BLaER1 treated with 17β-estradiol and CSF1 and Interleukin-3, amounts not matched to agents 10 nM and 100 nM (cell line): Measurements from ENCODE around the gene DYNLT4.

ENCODE experiments used
- H3K27ac ChIP-seq, 11 experiments: shearing (Covaris generic); formaldehyde crosslinking; 2 replicates each; pipeline ENCODE4 v1.8.1; 2022
- H3K27me3 ChIP-seq, 11 experiments: shearing (Covaris generic); formaldehyde crosslinking; 2 replicates each; pipeline ENCODE4 v1.8.1; 2022
- H3K36me3 ChIP-seq, 11 experiments: shearing (Covaris generic); formaldehyde crosslinking; 2 replicates each; pipeline ENCODE4 v1.8.1; 2022
- H3K4me1 ChIP-seq, 10 experiments: shearing (Covaris generic); formaldehyde crosslinking; 2 replicates each; pipeline ENCODE4 v1.8.1; 2022
- H3K4me2 ChIP-seq, 11 experiments: shearing (Covaris generic); formaldehyde crosslinking; 2 replicates each; pipeline ENCODE4 v1.8.1; 2022
- H3K4me3 ChIP-seq, 10 experiments: shearing (Covaris generic); formaldehyde crosslinking; 2 replicates each; pipeline ENCODE4 v1.8.1; 2022
- H3K9ac ChIP-seq, 11 experiments: shearing (Covaris generic); formaldehyde crosslinking; 2 replicates each; pipeline ENCODE4 v1.8.1; 2022
- H3K9me3 ChIP-seq, 11 experiments: shearing (Covaris generic); formaldehyde crosslinking; replicated peaks in 1 of 11; 2 replicates each; pipeline ENCODE4 v1.8.1; 2022
- H4K20me1 ChIP-seq, 11 experiments: shearing (Covaris generic); formaldehyde crosslinking; 2 replicates each; pipeline ENCODE4 v1.8.1; 2022
- Cebpa-rat ChIP-seq, 11 experiments: shearing (Covaris generic); IDR thresholded peaks; 2 replicates each; pipeline ENCODE4 v1.8.1; 2022

DYNLT4 gene

DNA sequence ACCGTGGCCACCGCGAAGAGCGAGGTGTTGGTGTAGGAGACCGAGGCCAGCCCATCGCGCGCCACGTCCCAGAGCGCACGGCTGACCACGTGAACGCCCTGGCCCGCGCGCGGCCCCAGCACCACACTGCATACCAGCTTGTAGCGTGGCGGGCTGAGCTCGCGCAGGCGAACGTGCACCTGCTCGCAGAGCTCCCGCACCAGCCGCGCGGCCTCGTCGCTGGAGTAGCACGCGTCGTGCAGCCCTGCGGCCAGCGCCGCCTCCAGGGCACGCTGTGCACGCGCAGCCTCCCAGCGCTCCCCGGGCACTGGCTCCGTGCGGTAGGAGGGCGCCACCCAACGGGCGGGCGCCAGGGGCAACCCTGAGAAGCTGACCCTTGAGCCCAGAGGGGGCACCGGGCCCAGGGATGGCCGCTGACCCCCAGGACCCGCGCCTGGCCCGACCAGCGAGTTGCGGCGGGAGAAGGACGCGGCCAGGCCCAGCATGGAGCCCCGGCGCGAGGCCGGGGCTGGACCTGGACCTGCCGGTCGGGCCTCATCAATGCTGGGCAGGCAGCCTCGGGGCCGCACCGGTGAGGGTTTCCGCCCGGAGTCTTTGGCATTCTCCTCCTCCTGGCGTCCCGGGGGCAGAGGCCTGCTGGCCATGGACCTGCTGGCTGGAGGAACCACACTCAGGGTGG lies 987 bp downstream of the DYNLT4 start:
- Histone ChIP-seq H4K20me1 (peaks cover 3 to 33% (median 21%) of the 10 kb centered on the region in 11 experiments; a peak in 15 of 22 replicates), H3K4me3 (peak overlapping the region in 6 of 10 experiments; percentile 7 to 51 (median 28); a peak in 9 of 20 replicates), H3K27ac (peak overlapping the region; percentile 98 to 100 (median 99)), H3K4me2 (peak overlapping the region; percentile 90 to 99 (median 92)), H3K27me3 (no peaks in the 10 kb centered on the region), H3K9me3 (no peaks in the 10 kb centered on the region), H3K4me1 (peaks cover 78 to 97% (median 92%) of the 10 kb centered on the region in 10 experiments), H3K36me3 (peaks cover 49 to 54% (median 51%) of the 10 kb centered on the region in 11 experiments), H3K9ac (peak overlapping the region; percentile 83 to 96 (median 90))
- no peak for TF ChIP-seq Cebpa-rat (IDR thresholded peaks at IDR 0.05)

DNA sequence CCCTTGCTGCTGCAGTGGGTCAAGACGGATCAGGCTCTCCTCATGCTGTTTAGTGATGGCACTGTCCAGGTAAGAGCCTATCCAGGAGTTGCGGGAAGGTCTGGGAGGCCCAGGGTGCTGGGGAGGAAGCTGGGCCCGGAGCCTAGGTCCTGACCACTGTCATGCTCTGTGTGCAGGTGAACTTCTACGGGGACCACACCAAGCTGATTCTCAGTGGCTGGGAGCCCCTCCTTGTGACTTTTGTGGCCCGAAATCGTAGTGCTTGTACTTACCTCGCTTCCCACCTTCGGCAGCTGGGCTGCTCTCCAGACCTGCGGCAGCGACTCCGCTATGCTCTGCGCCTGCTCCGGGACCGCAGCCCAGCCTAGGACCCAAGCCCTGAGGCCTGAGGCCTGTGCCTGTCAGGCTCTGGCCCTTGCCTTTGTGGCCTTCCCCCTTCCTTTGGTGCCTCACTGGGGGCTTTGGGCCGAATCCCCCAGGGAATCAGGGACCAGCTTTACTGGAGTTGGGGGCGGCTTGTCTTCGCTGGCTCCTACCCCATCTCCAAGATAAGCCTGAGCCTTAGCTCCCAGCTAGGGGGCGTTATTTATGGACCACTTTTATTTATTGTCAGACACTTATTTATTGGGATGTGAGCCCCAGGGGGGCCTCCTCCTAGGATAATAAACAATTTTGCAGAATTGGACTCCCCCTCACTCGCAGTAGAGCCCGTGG lies 1.7 kb downstream of the DYNLT4 start:
- peaks cover 74 to 93% (median 85%) of the 10 kb centered on the region in 10 experiments for H3K4me1 ChIP-seq
- no peaks in the 10 kb centered on the region for H3K27me3 ChIP-seq
- no peaks in the 10 kb centered on the region for H3K9me3 ChIP-seq
- peak overlapping the region in 10 of 11 experiments; percentile 90 to 98 (median 91); a peak in 17 of 22 replicates for H3K4me2 ChIP-seq
- H3K27ac ChIP-seq: peak overlapping the region in 10 of 11 experiments; percentile 98 to 100 (median 99); a peak in 18 of 22 replicates
- H3K36me3 ChIP-seq: peaks cover 49 to 54% (median 51%) of the 10 kb centered on the region in 11 experiments
- peak overlapping the region in 9 of 11 experiments; percentile 35 to 96 (median 90); a peak in 14 of 22 replicates for H3K9ac ChIP-seq
- no peak for TF ChIP-seq Cebpa-rat (IDR thresholded peaks at IDR 0.05)
- H4K20me1 ChIP-seq: peaks cover 3 to 40% (median 21%) of the 10 kb centered on the region in 11 experiments; a peak in 15 of 22 replicates
- peak overlapping the region in 2 of 10 experiments; percentile 28 to 46; a peak in 3 of 20 replicates for H3K4me3 ChIP-seq

DNA sequence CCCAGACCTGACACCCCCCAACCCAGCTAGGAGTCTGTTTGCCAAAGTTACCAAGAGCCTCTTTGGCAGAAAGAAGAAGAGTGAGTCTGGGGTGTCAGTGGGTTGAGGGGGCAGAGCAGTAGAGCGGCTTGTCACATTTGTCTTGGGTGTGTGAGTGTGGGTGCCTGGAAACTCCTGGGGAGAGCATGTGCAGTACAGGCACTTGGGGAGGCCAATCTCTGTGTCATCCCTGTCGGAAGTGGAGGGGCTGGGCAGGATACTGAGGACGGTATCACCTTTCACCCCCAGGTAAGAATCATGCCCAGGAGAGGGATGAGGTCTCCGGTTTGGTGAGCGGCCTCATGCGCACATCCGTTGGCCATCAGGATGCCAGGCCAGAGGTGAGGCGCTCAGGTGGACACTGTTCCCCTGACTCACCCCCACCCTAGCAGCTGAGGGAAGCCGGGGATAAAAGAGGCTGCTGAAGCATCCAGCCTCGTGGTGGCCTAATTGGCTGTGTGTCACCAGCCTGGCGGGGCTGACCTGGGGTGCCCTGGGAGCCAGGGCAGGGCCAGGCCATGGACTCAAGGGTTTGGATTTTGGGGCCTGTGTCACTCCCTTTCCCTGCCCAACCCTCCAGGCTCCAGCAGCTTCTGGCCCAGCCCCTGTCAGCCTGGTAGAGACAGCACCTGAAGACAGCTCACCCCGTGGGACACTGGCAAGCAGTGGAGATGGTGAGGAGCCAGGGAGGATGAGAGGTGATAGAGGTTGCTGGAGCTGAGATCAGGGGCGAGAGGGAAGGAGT lies 3.6 kb downstream of the DYNLT4 start:
- H3K27me3 ChIP-seq: no peaks in the 10 kb centered on the region
- H3K4me2 ChIP-seq: peak overlapping the region in 10 of 11 experiments; percentile 87 to 99 (median 92); a peak in 18 of 22 replicates
- H3K4me3 ChIP-seq: peak overlapping the region in 3 of 10 experiments; percentile 92 to 97 (median 96); a peak in 6 of 20 replicates
- peak overlapping the region; percentile 10 to 97 (median 93); a peak in 21 of 22 replicates for H3K9ac ChIP-seq
- H3K36me3 ChIP-seq: peaks cover 49 to 54% (median 51%) of the 10 kb centered on the region in 11 experiments
- peaks cover 3 to 42% (median 21%) of the 10 kb centered on the region in 11 experiments; a peak in 15 of 22 replicates for H4K20me1 ChIP-seq
- peak overlapping the region in 9 of 11 experiments; percentile 8 to 63 (median 52); a peak in 15 of 22 replicates for H3K27ac ChIP-seq
- H3K9me3 ChIP-seq: no peaks in the 10 kb centered on the region
- TF ChIP-seq Cebpa-rat (IDR thresholded peaks at IDR 0.05): no peak
- peaks cover 66 to 85% (median 76%) of the 10 kb centered on the region in 10 experiments for H3K4me1 ChIP-seq

DNA sequence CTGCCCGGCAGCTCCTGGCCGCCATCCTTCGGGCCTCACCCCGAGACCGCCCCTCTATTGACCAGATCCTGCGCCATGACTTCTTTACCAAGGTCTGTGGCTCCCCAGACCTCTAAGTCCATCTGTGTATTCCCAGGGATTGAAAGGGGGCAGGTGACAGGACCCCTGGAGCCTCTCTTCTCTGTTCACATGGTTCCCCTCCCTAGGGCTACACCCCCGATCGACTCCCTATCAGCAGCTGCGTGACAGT lies 4.2 kb downstream of the DYNLT4 start:
- H3K4me1 ChIP-seq: peaks cover 65 to 84% (median 74%) of the 10 kb centered on the region in 10 experiments

DNA sequence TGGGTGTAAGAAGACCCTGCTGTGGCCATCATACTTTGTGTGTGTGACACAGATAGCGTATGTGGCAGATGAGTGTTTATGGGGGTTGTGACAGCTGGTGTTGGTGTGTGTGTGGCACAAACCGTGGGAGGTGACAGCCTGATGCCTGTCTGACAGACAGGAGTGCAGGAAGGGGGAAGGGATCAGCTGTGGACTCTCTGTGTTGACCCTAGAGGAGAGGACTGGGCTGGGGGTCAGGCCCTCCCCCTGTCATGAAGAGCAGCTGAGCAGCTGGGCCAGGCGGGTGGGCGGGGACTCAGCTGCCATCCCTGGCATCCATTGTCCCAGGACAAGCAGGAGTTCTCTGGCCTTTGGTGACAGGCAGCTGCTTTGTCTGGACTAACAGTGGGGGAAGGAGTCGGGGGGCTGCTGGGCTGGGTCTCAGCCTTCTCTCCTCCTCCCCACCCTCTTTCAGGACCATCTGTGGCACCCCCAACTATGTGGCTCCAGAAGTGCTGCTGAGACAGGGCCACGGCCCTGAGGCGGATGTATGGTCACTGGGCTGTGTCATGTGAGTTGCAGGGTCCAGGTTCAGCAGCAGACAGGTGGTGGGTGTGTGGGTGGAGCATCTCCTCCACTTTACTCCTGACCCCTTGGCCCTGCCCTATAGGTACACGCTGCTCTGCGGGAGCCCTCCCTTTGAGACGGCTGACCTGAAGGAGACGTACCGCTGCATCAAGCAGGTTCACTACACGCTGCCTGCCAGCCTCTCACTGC lies 4.7 kb downstream of the DYNLT4 start:
- Histone ChIP-seq H3K4me1 (peaks cover 60 to 80% (median 71%) of the 10 kb centered on the region in 10 experiments), H3K9me3 (no peaks in the 10 kb centered on the region), H4K20me1 (peaks cover 3 to 42% (median 21%) of the 10 kb centered on the region in 11 experiments; a peak in 15 of 22 replicates), H3K36me3 (peaks cover 49 to 54% (median 51%) of the 10 kb centered on the region in 11 experiments), H3K4me3 (peak overlapping the region; percentile 35 to 98 (median 96); a peak in 18 of 20 replicates), H3K4me2 (peak overlapping the region; percentile 86 to 99 (median 91)), H3K9ac (peak overlapping the region; percentile 54 to 97 (median 94)), H3K27ac (peak overlapping the region in 9 of 11 experiments; percentile 3 to 63 (median 52); a peak in 12 of 22 replicates), H3K27me3 (no peaks in the 10 kb centered on the region)
- TF ChIP-seq Cebpa-rat (IDR thresholded peaks at IDR 0.05): no peak

More for the DNA sequence above, 4.2 kb downstream of the DYNLT4 start:
- Histone ChIP-seq H3K27ac (peak overlapping the region in 8 of 11 experiments; percentile 15 to 63 (median 52); a peak in 10 of 22 replicates), H3K36me3 (peaks cover 49 to 54% (median 51%) of the 10 kb centered on the region in 11 experiments), H3K27me3 (no peaks in the 10 kb centered on the region), H4K20me1 (peaks cover 3 to 42% (median 21%) of the 10 kb centered on the region in 11 experiments; a peak in 15 of 22 replicates), H3K4me2 (peak overlapping the region in 10 of 11 experiments; percentile 87 to 99 (median 92); a peak in 20 of 22 replicates), H3K9me3 (no peaks in the 10 kb centered on the region), H3K9ac (peak overlapping the region; percentile 18 to 97 (median 93); a peak in 20 of 22 replicates), H3K4me3 (peak overlapping the region in 5 of 10 experiments; percentile 90 to 97 (median 95); a peak in 8 of 20 replicates)
- TF ChIP-seq Cebpa-rat (IDR thresholded peaks at IDR 0.05): no peak

DNA sequence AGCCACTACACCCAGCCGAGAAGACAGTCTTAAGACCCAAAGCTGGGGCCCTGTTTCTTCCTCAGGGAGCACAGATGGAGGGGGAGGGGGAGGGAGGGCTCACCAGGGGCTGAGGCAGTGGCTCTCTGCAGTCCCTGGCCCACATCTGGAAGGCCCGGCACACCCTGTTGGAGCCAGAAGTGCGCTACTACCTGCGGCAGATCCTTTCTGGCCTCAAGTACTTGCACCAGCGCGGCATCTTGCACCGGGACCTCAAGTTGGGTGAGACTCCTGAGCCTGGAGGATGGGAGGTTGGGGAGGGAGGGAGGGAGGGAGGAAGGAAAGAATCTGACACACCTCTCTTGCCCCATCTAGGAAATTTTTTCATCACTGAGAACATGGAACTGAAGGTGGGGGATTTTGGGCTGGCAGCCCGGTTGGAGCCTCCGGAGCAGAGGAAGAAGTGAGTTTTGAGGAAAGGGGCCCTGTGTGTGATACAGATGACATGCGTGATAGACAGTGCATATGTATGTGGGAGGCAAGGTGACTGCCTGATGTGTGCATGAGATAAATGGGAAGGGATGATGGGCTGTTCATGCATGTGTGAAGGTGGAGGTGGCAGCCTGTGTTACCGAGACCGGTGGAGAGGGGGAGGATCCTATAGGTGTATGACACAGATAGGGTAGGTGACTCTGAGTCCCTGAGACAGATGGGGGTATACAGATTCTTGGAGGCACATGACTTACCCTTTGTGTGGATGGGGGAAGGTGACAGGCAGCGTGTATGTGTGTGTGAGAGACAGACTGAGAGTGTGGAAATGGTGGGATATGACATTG lies 5.5 kb downstream of the DYNLT4 start:
- Histone ChIP-seq H4K20me1 (peaks cover 3 to 42% (median 21%) of the 10 kb centered on the region in 11 experiments; a peak in 15 of 22 replicates), H3K4me1 (peaks cover 52 to 72% (median 63%) of the 10 kb centered on the region in 10 experiments), H3K9me3 (no peaks in the 10 kb centered on the region), H3K27ac (peak overlapping the region in 8 of 11 experiments; percentile 3 to 89 (median 46); a peak in 6 of 22 replicates), H3K4me3 (peak overlapping the region; percentile 90 to 98 (median 96)), H3K27me3 (no peaks in the 10 kb centered on the region), H3K36me3 (peaks cover 46 to 50% (median 49%) of the 10 kb centered on the region in 11 experiments), H3K4me2 (peak overlapping the region; percentile 86 to 99 (median 91)), H3K9ac (peak overlapping the region; percentile 91 to 97 (median 95))
- no peak for TF ChIP-seq Cebpa-rat (IDR thresholded peaks at IDR 0.05)
